NT2/D1 (cell line): Measurements from ENCODE around the gene PLA2G6.
A peak's percentile ranks its signal among the peaks of the same experiment; 100 is the strongest.

Source experiments
- DNase-seq: peaks from one replicate; pipeline ENCODE4 v3.0.0-alpha.2; 2011; ENCODE audit warnings: low read depth, low spot score
- H3K27me3 ChIP-seq: 2 replicates; pipeline ENCODE4 v1.6.0; 2011; ENCODE audit warnings: mild to moderate bottlenecking; ENCODE audit not compliant: insufficient read length, insufficient read depth
- H3K36me3 ChIP-seq: 2 replicates; pipeline ENCODE4 v1.6.1; 2011; ENCODE audit warnings: mild to moderate bottlenecking, low read length, mixed read lengths; ENCODE audit not compliant: insufficient read depth, insufficient read length
- H3K4me1 ChIP-seq: 2 replicates; pipeline ENCODE4 v1.5.1; 2011; ENCODE audit not compliant: insufficient read depth, insufficient read length
- H3K4me3 ChIP-seq: 2 replicates; pipeline ENCODE4 v1.5.1; 2011; ENCODE audit warnings: low read depth; ENCODE audit not compliant: insufficient read length
- H3K9ac ChIP-seq: 2 replicates; pipeline ENCODE4 v1.6.0; 2011; ENCODE audit warnings: low read depth; ENCODE audit not compliant: insufficient read length
- H3K9me3 ChIP-seq: 2 replicates; pipeline ENCODE4 v1.5.1; 2011; ENCODE audit warnings: mild to moderate bottlenecking, low read length; ENCODE audit not compliant: insufficient read depth
- SUZ12 ChIP-seq: IDR thresholded peaks from 2 replicates; pipeline ENCODE4 v1.6.1; 2011; ENCODE audit not compliant: insufficient read length, insufficient read depth; ENCODE audit errors: extremely low read depth
- YY1 ChIP-seq: IDR thresholded peaks from 2 replicates; pipeline ENCODE4 v1.6.1; 2011; ENCODE audit not compliant: insufficient read length, insufficient read depth
- ZNF274 ChIP-seq: IDR thresholded peaks from 2 replicates; pipeline ENCODE4 v1.6.1; 2011; ENCODE audit warnings: mild to moderate bottlenecking, low read depth, low read length

PLA2G6 gene

DNA sequence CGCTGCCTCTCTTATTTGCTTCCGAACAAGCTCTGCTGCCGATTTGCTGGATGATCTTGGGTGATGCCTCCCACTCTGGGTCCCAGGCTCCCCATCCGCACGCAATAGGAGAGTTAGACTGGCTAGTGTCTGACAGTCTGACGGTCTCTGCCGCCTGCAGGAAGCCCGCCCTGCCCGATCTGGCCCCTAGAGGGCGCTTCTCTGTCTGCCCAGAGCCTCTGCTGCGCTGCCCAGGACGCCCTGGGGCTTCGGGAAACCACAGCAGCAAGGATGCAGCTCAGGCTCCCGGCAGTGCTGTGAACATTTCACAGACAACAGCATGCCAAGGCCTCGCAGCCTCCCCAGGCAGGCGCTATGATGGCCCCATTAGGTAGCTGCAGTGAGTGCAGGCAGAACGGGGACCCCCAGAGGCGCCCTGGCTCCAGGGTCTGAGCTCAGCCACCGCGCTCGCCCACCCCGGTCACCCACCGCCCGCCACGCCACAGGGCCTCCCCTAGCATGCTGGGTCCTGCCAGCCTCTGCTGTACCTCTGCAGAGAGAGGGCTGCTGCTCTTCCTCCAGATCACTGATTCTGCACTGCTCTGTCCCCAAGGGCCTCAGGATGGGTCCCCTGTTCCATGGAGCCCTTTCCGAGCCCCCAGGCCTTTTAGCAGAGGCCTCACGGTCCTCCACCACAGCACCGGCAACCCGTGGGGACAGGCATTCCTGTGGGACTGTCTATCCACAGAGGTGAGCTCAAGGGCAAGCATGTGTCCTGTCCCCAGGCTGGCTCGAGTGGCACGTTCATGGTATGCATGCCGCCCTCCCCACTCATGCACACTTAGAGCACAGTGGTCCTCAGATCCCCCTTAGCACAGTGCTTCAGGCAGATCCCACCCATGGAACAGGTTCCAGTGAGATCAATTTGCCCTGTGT lies 66.9 kb downstream of the PLA2G6 start:
- no peak overlapping the region for H3K4me3 ChIP-seq
- peak; percentile 56 for DNase-seq

GRCh38 chr22:38112381-38112780 lies 69.2 kb downstream of the PLA2G6 start:
- no peaks in the 10 kb centered on the region for H3K27me3 ChIP-seq
- TF ChIP-seq ZNF274: no peak
- no peak for TF ChIP-seq SUZ12
- no peak for TF ChIP-seq YY1
- DNase-seq: no peak
- H3K4me1 ChIP-seq: peaks cover 11% of the 10 kb centered on the region
- no peak overlapping the region for H3K9ac ChIP-seq
- H3K36me3 ChIP-seq: peaks cover 4% of the 10 kb centered on the region
- no peak overlapping the region for H3K4me3 ChIP-seq
- no peaks in the 10 kb centered on the region for H3K9me3 ChIP-seq

More for the DNA sequence above, 66.9 kb downstream of the PLA2G6 start:
- Histone ChIP-seq H3K36me3 (peaks cover 4% of the 10 kb centered on the region), H3K4me1 (peaks cover 7% of the 10 kb centered on the region), H3K9me3 (no peaks in the 10 kb centered on the region), H3K9ac (peak overlapping the region; percentile 22), H3K27me3 (no peaks in the 10 kb centered on the region)
- TF ChIP-seq YY1: no peak
- no peak for TF ChIP-seq ZNF274

- no peak overlapping the region for H3K4me3 ChIP-seq
- no peaks in the 10 kb centered on the region for H3K9me3 ChIP-seq
- no peak for TF ChIP-seq YY1
- no peak for TF ChIP-seq ZNF274
- TF ChIP-seq SUZ12: no peak
- no peaks in the 10 kb centered on the region for H3K27me3 ChIP-seq
- H3K36me3 ChIP-seq: peaks cover 4% of the 10 kb centered on the region
- no peak for DNase-seq
- peaks cover 13% of the 10 kb centered on the region for H3K4me1 ChIP-seq
- H3K9ac ChIP-seq: no peak overlapping the region
Measured at GRCh38 chr22:38111925-38112355, 69.7 kb downstream of the PLA2G6 start.

DNA sequence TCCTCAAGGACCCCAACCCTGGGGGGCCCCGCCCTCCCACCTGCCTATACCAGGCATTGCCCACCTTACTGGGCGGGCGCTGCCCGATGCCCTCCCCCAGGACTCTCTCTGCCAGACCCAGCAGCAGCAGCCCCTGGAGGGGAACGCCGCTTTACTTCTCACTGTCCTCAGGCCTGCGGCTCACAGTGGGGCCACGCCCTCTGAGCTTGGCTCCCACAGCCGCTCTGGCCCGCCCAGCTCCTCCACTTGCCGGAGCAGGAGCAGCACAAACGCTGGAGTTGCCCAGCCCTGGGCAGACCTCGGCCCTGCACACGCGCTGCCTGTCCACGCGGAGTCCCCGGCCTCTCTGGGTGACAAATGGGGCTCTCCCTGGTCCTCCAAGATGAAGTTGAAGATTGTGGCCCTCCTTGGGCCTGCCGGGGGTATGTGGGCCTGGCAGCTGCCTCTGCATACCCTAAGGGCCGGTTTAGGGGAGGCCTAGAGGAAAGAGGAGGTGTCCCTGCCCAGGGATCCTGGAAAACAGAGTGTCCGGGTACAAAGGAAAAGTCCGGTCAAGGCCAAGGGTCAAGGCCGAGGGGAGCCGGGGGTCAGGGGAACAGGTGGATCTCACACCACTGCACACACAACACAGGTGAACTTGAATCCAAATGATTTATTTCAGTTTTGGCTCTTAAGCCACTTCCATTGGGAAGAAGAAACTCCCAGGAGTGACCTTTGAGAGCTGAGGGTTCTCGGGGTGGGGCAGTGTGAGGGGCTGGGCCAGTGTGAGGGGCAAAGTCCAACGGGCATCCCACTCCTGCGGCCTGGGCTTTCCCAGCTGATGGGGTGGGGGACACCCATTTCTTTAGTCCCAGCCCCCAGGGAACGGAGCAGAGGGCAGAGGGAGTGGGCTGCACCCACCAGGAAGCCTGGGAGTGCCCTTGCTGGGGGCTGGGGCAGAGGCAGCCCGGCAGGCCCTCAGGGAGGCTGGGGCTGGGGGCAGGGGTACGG lies 70.5 kb downstream of the PLA2G6 start:
- Histone ChIP-seq H3K27me3 (no peaks in the 10 kb centered on the region), H3K9me3 (no peaks in the 10 kb centered on the region), H3K9ac (no peak overlapping the region), H3K4me1 (peaks cover 13% of the 10 kb centered on the region), H3K4me3 (no peak overlapping the region), H3K36me3 (peaks cover 4% of the 10 kb centered on the region)
- DNase-seq: no peak
- TF ChIP-seq SUZ12 (no peak), YY1 (no peak), ZNF274 (no peak)

- no peak for TF ChIP-seq ZNF274
- no peak for TF ChIP-seq YY1
- TF ChIP-seq SUZ12: no peak
- no peak for DNase-seq
- Histone ChIP-seq H3K9ac (no peak within 1 kb of the TSS), H3K4me3 (no peak within 1 kb of the TSS), H3K36me3 (peaks cover 2% of the 10 kb centered on the region), H3K9me3 (no peaks in the 10 kb centered on the region), H3K4me1 (peaks cover 13% of the 10 kb centered on the region), H3K27me3 (no peaks in the 10 kb centered on the region)
Measured at GRCh38 chr22:38110008-38110862, 71.4 kb downstream of the PLA2G6 start, which contains the start of gene BAIAP2L2. BAIAP2L2 (minus strand) TSS chr22:38110684; CDS start chr22:38110525, 159 bp downstream.

DNA sequence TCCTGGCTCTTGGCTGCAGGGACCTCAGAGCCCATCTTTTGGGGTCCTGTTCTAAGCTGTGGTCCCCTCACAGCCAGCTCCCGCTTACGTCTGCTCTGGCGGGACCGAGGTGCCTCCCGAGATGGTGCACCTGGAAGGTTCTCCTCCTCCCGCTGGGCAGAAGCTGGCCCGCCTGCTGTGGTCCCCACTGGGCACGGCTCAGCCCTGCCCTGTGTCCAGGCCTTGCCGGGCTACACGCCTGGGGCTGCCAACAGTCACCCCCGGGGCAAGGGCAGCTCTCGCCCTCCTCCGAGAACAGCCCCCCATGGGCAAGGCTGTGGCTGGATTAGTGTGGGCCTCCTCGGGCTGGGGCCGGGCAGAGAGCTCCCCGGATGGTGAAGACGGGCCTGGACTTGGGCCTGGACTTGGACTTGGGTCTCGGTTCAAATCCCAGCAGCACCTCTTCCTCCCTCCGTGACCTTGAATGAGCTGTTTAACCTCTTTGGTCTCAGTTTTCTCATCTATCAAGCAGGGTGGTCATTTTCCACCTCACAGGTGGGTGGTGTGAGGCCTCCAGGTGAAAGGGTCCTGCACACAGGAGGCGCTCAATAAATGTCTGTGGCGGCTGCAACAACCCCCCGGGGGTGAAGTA lies 72.1 kb downstream of the PLA2G6 start:
- Histone ChIP-seq H3K36me3 (no peaks in the 10 kb centered on the region), H3K4me3 (no peak overlapping the region), H3K9me3 (no peaks in the 10 kb centered on the region), H3K4me1 (peaks cover 10% of the 10 kb centered on the region), H3K9ac (no peak overlapping the region), H3K27me3 (no peaks in the 10 kb centered on the region)
- TF ChIP-seq YY1 (no peak), ZNF274 (no peak)
- DNase-seq: no peak
